H1 (cell line): ENCODE results near the gene XPO5. TPM values are rescaled to one million over a fixed set of nuclear protein-coding genes. Genes with fewer than 3 reads are reported as not detected.

Experiments used
- CTCF ChIA-PET: fragments of 300-600 bp; sonication (Branson Sonifier 250); formaldehyde crosslinking; loops from one replicate; lab custom pipeline; 2021; ENCODE audit not compliant: partially characterized antibody; lab: Charles Lee
- POLR2A ChIA-PET: fragments of 300-600 bp; sonication (Branson Sonifier 250); formaldehyde crosslinking; loops from one replicate; lab custom pipeline; 2021; ENCODE audit warnings: inconsistent platforms; ENCODE audit not compliant: partially characterized antibody; lab: Charles Lee
- DNase-seq, 2 experiments: peaks; one replicate each; pipeline versions ENCODE4 v3.0.0 to v3.0.0-alpha.2; 2010 to 2022; ENCODE audit warnings: low spot score in 2 of 2, low read depth in 1 of 2, mixed read lengths in 1 of 2
- FAIRE-seq: peaks from 2 replicates; lab custom pipeline; 2011; peaks lifted over from hg19 to GRCh38; lab: Jason Lieb, UNC
- H2AFZ ChIP-seq: 2 replicates; pipeline ENCODE4 v1.8.1; 2012; ENCODE audit warnings: low read length, inconsistent platforms
- H2AK5ac ChIP-seq: 2 replicates; pipeline ENCODE4 v1.6.1; 2013; ENCODE audit warnings: low read depth, low read length
- H2BK120ac ChIP-seq: replicated peaks from 2 replicates; pipeline ENCODE3; 2013; ENCODE audit warnings: low read depth, low read length, inconsistent platforms
- H2BK12ac ChIP-seq: 2 replicates; pipeline ENCODE4 v1.6.1; 2013; ENCODE audit warnings: low read depth, low read length
- H2BK15ac ChIP-seq: 2 replicates; pipeline ENCODE4 v1.6.1; 2013; ENCODE audit warnings: low read length
- H2BK20ac ChIP-seq: 2 replicates; pipeline ENCODE4 v1.6.1; 2013; ENCODE audit warnings: low read length
- H2BK5ac ChIP-seq: 2 replicates; pipeline ENCODE4 v1.6.1; 2013; ENCODE audit warnings: low read depth, low read length
- H3K14ac ChIP-seq: 2 replicates; pipeline ENCODE4 v1.6.1; 2013; ENCODE audit warnings: inconsistent platforms; ENCODE audit not compliant: insufficient read length
- H3K18ac ChIP-seq: 2 replicates; pipeline ENCODE4 v1.6.1; 2013; ENCODE audit warnings: low read length; ENCODE audit errors: extremely low read depth
- H3K23ac ChIP-seq: 2 replicates; pipeline ENCODE4 v1.6.1; 2013; ENCODE audit warnings: inconsistent platforms; ENCODE audit not compliant: insufficient read length
- H3K23me2 ChIP-seq: 2 replicates; pipeline ENCODE4 v1.6.1; 2013; ENCODE audit warnings: low read depth, low read length
- H3K27ac ChIP-seq: 2 replicates; pipeline ENCODE4 v1.6.1; 2011; ENCODE audit warnings: low read depth, low read length, inconsistent platforms
- H3K27me3 ChIP-seq, 4 experiments: replicated peaks in 1 of 4; 1 replicate in 1 of 4; 2 replicates in 3 of 4; pipeline versions ENCODE4 v1.6.1 to v1.8.1; 2011 to 2013; ENCODE audit warnings: low read length in 3 of 4, mild to moderate bottlenecking in 3 of 4, inconsistent platforms in 2 of 4, mixed read lengths in 2 of 4, moderate library complexity in 1 of 4; ENCODE audit not compliant: control insufficient read depth in 3 of 4, insufficient read depth in 3 of 4; ENCODE audit errors: extremely low read depth in 1 of 4
- H3K36me3 ChIP-seq, 4 experiments: 2 replicates each; pipeline versions ENCODE4 v1.6.1 to v1.8.1; 2011 to 2013; ENCODE audit warnings: mild to moderate bottlenecking in 4 of 4, low read length in 3 of 4, moderate library complexity in 2 of 4, control low read depth in 1 of 4, inconsistent platforms in 1 of 4; ENCODE audit not compliant: insufficient read depth in 4 of 4, control insufficient read depth in 2 of 4
- H3K4ac ChIP-seq: replicated peaks from 2 replicates; pipeline ENCODE3; 2013; ENCODE audit warnings: low read length, low read depth, mixed read lengths, inconsistent platforms; ENCODE audit not compliant: insufficient read length
- H3K4me1 ChIP-seq, 4 experiments: replicated peaks in 1 of 4; 1 replicate in 1 of 4; 2 replicates in 3 of 4; pipeline versions ENCODE4 v1.6.1 to v1.8.1; 2011 to 2013; ENCODE audit warnings: low read length in 3 of 4, inconsistent platforms in 2 of 4, mixed read lengths in 1 of 4; ENCODE audit not compliant: insufficient read depth in 4 of 4, control insufficient read depth in 3 of 4
- H3K4me2 ChIP-seq, 2 experiments: 2 replicates each; pipeline versions ENCODE4 v1.6.1 to v1.8.1; 2011 to 2013; ENCODE audit warnings: low read depth in 2 of 2, low read length in 2 of 2, control low read depth in 1 of 2, inconsistent platforms in 1 of 2, mild to moderate bottlenecking in 1 of 2; ENCODE audit not compliant: insufficient read depth in 1 of 2
- H3K4me3 ChIP-seq, 4 experiments: fragments of 200-600, 300-600 bp in 1 of 4; sonication (generic), shearing (Covaris generic), sonication (Bioruptor Twin) in 1 of 4; 2 replicates each; pipeline versions ENCODE4 v1.5.1 to v1.8.1; 2011 to 2016; ENCODE audit warnings: low read length in 4 of 4, low read depth in 3 of 4, control low read depth in 2 of 4, inconsistent platforms in 2 of 4, mild to moderate bottlenecking in 2 of 4, mixed read lengths in 1 of 4, moderate library complexity in 1 of 4; ENCODE audit not compliant: insufficient read depth in 2 of 4; ENCODE audit errors: extremely low read depth in 1 of 4
- H3K56ac ChIP-seq: replicated peaks from 2 replicates; pipeline ENCODE3; 2013; ENCODE audit warnings: low read depth, mild to moderate bottlenecking, mixed read lengths, low read length, inconsistent platforms; ENCODE audit not compliant: insufficient read length
- H3K79me1 ChIP-seq: 2 replicates; pipeline ENCODE4 v1.6.1; 2013; ENCODE audit warnings: low read depth, low read length, control low read depth
- H3K79me2 ChIP-seq, 2 experiments: 2 replicates each; pipeline versions ENCODE4 v1.6.1 to v1.8.1; 2012 to 2013; ENCODE audit warnings: low read length in 2 of 2, mild to moderate bottlenecking in 2 of 2, inconsistent platforms in 1 of 2; ENCODE audit not compliant: insufficient read depth in 2 of 2, control insufficient read depth in 1 of 2
- H3K9ac ChIP-seq, 4 experiments: replicated peaks in 1 of 4; 1 replicate in 1 of 4; 2 replicates in 3 of 4; pipeline versions ENCODE4 v1.6.1 to v1.8.1; 2011 to 2013; ENCODE audit warnings: low read depth in 3 of 4, low read length in 3 of 4, control low read depth in 2 of 4, mild to moderate bottlenecking in 2 of 4, moderate library complexity in 2 of 4, inconsistent platforms in 1 of 4; ENCODE audit errors: extremely low read depth in 1 of 4
- H3K9me3 ChIP-seq, 2 experiments: 2 replicates each; pipeline versions ENCODE4 v1.6.1 to v1.8.1; 2012 to 2013; ENCODE audit warnings: mild to moderate bottlenecking in 2 of 2, moderate library complexity in 2 of 2, control low read depth in 1 of 2, inconsistent platforms in 1 of 2, low read depth in 1 of 2, low read length in 1 of 2, mixed read lengths in 1 of 2; ENCODE audit not compliant: insufficient read depth in 2 of 2
- H4K20me1 ChIP-seq, 2 experiments: replicated peaks in 1 of 2; 2 replicates each; pipeline versions ENCODE3 to v1.8.1; 2011 to 2013; ENCODE audit warnings: inconsistent platforms in 2 of 2, low read length in 2 of 2, mild to moderate bottlenecking in 1 of 2; ENCODE audit not compliant: insufficient read depth in 2 of 2, control insufficient read depth in 1 of 2
- H4K5ac ChIP-seq: 2 replicates; pipeline ENCODE4 v1.6.1; 2013; ENCODE audit warnings: low read length, low read depth, mixed read lengths, inconsistent platforms; ENCODE audit not compliant: insufficient read length
- H4K8ac ChIP-seq: 2 replicates; pipeline ENCODE4 v1.8.0; 2013; ENCODE audit warnings: mild to moderate bottlenecking, moderate library complexity, low read length, inconsistent platforms; ENCODE audit not compliant: insufficient read depth; ENCODE audit errors: extremely low read depth
- H4K91ac ChIP-seq: replicated peaks from 2 replicates; pipeline ENCODE3; 2013; ENCODE audit warnings: low read length, mixed read lengths, inconsistent platforms; ENCODE audit not compliant: insufficient read length
- BACH1 ChIP-seq: IDR thresholded peaks from 2 replicates; pipeline ENCODE4 v1.6.1; 2012; ENCODE audit warnings: low read length, improper control_type of control experiment
- CHD1 ChIP-seq: IDR thresholded peaks from 2 replicates; pipeline ENCODE4 v1.6.1; 2012; ENCODE audit warnings: low read depth, low read length, improper control_type of control experiment
- CTBP2 ChIP-seq: IDR thresholded peaks from 2 replicates; pipeline ENCODE4 v1.7.0; 2011; ENCODE audit warnings: borderline replicate concordance, mild to moderate bottlenecking, moderate library complexity, mixed read lengths, low read length; ENCODE audit not compliant: insufficient read depth, insufficient read length
- POLR2AphosphoS5 ChIP-seq: IDR thresholded peaks from 2 replicates; pipeline ENCODE4 v1.6.1; 2011; ENCODE audit warnings: low read depth, low read length
- RNF2 ChIP-seq: fragments of 200-900, 300-1000 bp; sonication (generic); IDR thresholded peaks from 2 replicates; pipeline ENCODE4 v1.7.1; 2016; ENCODE audit warnings: borderline replicate concordance, low read depth, mild to moderate bottlenecking, antibody characterized with exemption, low read length; ENCODE audit not compliant: poor library complexity, severe bottlenecking; ENCODE audit errors: missing control alignments
- ZNF274 ChIP-seq: IDR thresholded peaks from 2 replicates; pipeline ENCODE4 v1.7.0; 2012; ENCODE audit warnings: low read length, borderline replicate concordance; ENCODE audit errors: extremely low read depth
- WGBS, 2 experiments: shearing (Covaris generic) in 1 of 2; methylation state at CpG; one replicate each; pipeline versions ENCODE4 v1.1.6 to v1.1.7; 2013 to 2015; ENCODE audit warnings: low lambda C conversion rate in 2 of 2, mixed read lengths in 2 of 2, inconsistent platforms in 1 of 2, low coverage in 1 of 2, missing lambda C conversion rate in 1 of 2; ENCODE audit not compliant: insufficient replicate concordance in 2 of 2, insufficient coverage in 1 of 2, insufficient read length in 1 of 2; ENCODE audit errors: extremely low coverage in 1 of 2, missing lambda C conversion rate in 1 of 2; 5-methylcytosine and 5-hydroxymethylcytosine counted together
- polyA plus RNA-seq, 7 experiments: library from polyadenylated mRNA; depleted of rRNA in 3 of 7; stranded (reverse) in 5 of 7; unstranded in 2 of 7; fragments of >200 nt in 5 of 7; fragments of 200-250 nt in 2 of 7; gene quantifications; 1 replicate in 5 of 7; 2 replicates in 1 of 7; 4 replicates in 1 of 7; pipeline versions ENCODE4 v1.2.1 to v1.2.3, GENCODE V29; 2011 to 2013; ENCODE audit warnings: missing spikeins in 2 of 7, mixed read lengths in 2 of 7
- total RNA-seq: library from RNA; stranded (reverse); fragmentation: NEBNext Ultra II Directional; extraction: Animal tissue kit (Norgen Biotek cat#: 25700); gene quantifications from 2 replicates; pipeline ENCODE4 v1.2.1, GENCODE V29; 2021

Gene XPO5
- total and polyA plus RNA-seq, 2 of the 8 experiments (the other 6 are each of a cell fraction or from before 2014, with no cell fraction given) = 80.6 to 95.7 TPM

DNA sequence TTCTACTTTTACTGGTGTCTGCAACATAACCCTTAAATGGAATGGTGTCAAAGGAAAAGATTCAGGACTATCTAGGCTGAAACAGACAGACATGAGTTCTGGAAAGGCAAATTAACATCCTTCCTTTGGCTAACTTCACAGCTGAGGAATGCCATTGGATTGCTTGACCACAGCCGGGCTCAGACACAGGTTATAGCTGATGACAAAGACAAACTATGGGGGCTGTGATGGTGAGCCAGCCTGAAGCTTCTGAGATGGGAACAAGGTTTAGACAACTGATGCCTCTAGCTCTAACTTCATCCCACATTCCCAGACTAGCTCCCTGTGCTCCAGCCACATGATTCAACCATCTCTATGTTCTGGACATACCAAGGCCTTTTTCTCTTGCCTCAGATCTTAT, 43.6 kb downstream of the XPO5 start:
- Histone ChIP-seq H3K79me2 (no peaks in the 10 kb centered on the region), H2BK20ac (no peak overlapping the region), H4K91ac (no peak overlapping the region), H4K8ac (no peak overlapping the region), H2AFZ (no peak overlapping the region), H3K56ac (no peak overlapping the region), H3K79me1 (no peaks in the 10 kb centered on the region), H2BK5ac (no peak overlapping the region), H3K23me2 (no peaks in the 10 kb centered on the region; the same call in 1 of the 2 replicates), H3K4me2 (no peak overlapping the region), H3K9me3 (no peaks in the 10 kb centered on the region), H3K36me3 (peaks cover 29 to 70% (median 60%) of the 10 kb centered on the region in 4 experiments), H3K27me3 (no peaks in the 10 kb centered on the region), H3K27ac (no peak overlapping the region), H2AK5ac (no peak overlapping the region), H3K18ac (no peak overlapping the region)
- 100% methylated on average over 1 of the region's 1 CpG; no CpG with 5 or more reads in 1 of the 2 experiments for WGBS, 2 experiments
- CTCF ChIA-PET = interaction anchor here (0.6 to 1.7 kb wide), 5 partner anchors 19 to 76 kb away, joined by 3 to 4 read pairs (median 3); no protein-coding TSS in a partner anchor
- FAIRE-seq = no peak
- TF ChIP-seq POLR2AphosphoS5 (no peak), BACH1 (no peak), RNF2 (no peak), ZNF274 (no peak), CTBP2 (no peak), CHD1 (no peak)
- TF ChIP-seq, all 59 proteins: peak for 0
- H3K4ac ChIP-seq = no peak overlapping the region
- no peak overlapping the region for H3K9ac ChIP-seq
- H4K20me1 ChIP-seq = peaks cover 0 to 2% of the 10 kb centered on the region in 2 experiments
- H2BK12ac ChIP-seq = no peak overlapping the region
- no peak overlapping the region for H3K23ac ChIP-seq
- H3K4me1 ChIP-seq = no peaks in the 10 kb centered on the region
- H2BK15ac ChIP-seq = no peak overlapping the region
- no peak overlapping the region for H4K5ac ChIP-seq
- no peak overlapping the region for H3K14ac ChIP-seq
- POLR2A ChIA-PET = interaction anchor here (0.5 to 5.5 kb wide), 6 partner anchors 11 to 142 kb away, joined by 3 to 69 read pairs (median 4); partner anchors contain the start of genes POLR1C and YIPF3
- H2BK120ac ChIP-seq = no peak overlapping the region
- no peak for DNase-seq
- H3K4me3 ChIP-seq = no peak overlapping the region
